Stimulated activated CD4-positive, alpha-beta T cell treated with anti-CD3 and anti-CD28 coated beads, Interleukin-12 subunit alpha, Interleukin-12 subunit beta, amount 100 ng/mL, for 24 hours (primary cell): ENCODE measurements around the gene AFG1L.

Experiments
- DNase-seq, 2 experiments: peaks; one replicate each; pipeline ENCODE4 v3.0.0-alpha.2; 2020; ENCODE audit warnings: low read depth in 2 of 2

Gene AFG1L

DNA sequence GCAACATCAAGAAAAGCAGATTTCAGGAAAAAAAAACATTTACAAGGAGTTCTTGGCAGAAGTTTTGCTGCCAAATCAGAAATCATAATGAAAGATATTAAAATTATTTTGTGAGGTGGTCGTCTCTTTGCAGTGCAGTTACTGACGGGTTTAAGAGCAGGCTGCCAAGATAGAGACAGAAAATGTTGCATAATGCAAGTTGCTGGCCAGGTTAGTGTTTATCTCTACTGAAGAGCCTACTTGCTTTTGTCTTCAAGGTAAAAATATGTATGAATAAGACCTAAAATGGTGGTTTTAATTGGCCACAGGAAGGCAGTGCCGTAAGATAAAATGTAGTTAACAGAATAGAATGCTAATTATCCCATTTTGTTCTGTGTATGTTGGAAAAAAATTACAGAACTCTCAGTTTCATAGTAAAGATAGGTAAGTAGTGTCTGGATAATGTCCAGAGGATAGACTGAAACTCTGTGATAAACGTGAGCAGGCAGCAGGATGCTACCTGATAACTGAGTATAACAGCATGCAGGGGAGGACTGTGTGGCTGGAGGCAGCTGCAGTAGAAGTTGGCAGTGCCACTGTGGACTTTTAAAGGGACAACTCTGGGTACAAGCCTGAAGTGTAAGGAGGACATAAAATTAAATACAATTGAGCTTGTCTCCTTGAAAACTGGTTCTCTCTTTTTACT lies 279.7 kb downstream of the AFG1L start:
- no peak for DNase-seq
